ENCODE measurements around the gene RAET1G. TPM values are rescaled to one million over a fixed set of nuclear protein-coding genes. Genes with fewer than 3 reads are reported as not detected.

RAET1G gene
- total RNA-seq, 4 donors from 2014 or later: 0.29 to 0.32 TPM; not detected in 2

DNA sequence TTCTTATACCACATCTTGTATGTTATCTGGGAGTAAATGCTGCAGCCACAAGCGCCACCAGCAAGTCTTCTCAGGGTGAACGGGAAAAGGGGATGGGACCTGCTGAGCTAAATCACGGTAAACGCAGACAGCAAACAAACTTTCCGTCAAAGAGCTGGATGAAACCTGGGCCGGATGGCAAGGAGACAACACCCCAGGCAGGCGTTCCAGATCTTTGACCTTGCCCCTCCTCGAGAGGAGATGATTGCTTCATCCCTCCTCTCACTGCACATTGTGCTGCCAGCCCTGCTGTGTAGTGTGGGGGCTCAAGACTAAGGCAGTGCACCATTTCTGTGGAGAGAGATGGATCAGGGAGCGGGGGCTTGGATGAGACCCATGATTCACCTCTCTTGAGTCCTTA, 34.8 kb downstream of the RAET1G start:
- no peak for DNase-seq (ENCODE audit: extremely low spot score)
- Histone ChIP-seq H3K27me3 (no peaks in the 10 kb centered on the region), H3K4me1 (peaks cover 0 to 9% (median 8%) of the 10 kb centered on the region in 4 donors), H3K27ac (replicated peaks in 1 of 4) (no peak overlapping the region), H3K36me3 (no peaks in the 10 kb centered on the region), H3K4me3 (no peak overlapping the region), H3K9me3 (no peaks in the 10 kb centered on the region)
- intact Hi-C loops (cut with DNase I): no loop called here
- WGBS: 72% methylated on average over 9 of the region's 9 CpGs
- TF ChIP-seq POLR2A (IDR thresholded peaks at IDR 0.05; ENCODE audit: low read depth): no peak
- no peak for TF ChIP-seq POLR2AphosphoS5 (IDR thresholded peaks at IDR 0.05)
- TF ChIP-seq, protein P1, sequence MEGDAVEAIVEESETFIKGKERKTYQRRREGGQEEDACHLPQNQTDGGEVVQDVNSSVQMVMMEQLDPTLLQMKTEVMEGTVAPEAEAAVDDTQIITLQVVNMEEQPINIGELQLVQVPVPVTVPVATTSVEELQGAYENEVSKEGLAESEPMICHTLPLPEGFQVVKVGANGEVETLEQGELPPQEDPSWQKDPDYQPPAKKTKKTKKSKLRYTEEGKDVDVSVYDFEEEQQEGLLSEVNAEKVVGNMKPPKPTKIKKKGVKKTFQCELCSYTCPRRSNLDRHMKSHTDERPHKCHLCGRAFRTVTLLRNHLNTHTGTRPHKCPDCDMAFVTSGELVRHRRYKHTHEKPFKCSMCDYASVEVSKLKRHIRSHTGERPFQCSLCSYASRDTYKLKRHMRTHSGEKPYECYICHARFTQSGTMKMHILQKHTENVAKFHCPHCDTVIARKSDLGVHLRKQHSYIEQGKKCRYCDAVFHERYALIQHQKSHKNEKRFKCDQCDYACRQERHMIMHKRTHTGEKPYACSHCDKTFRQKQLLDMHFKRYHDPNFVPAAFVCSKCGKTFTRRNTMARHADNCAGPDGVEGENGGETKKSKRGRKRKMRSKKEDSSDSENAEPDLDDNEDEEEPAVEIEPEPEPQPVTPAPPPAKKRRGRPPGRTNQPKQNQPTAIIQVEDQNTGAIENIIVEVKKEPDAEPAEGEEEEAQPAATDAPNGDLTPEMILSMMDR (IDR thresholded peaks at IDR 0.05): no peak
- no peak for TF ChIP-seq EP300 (IDR thresholded peaks at IDR 0.05)

DNA sequence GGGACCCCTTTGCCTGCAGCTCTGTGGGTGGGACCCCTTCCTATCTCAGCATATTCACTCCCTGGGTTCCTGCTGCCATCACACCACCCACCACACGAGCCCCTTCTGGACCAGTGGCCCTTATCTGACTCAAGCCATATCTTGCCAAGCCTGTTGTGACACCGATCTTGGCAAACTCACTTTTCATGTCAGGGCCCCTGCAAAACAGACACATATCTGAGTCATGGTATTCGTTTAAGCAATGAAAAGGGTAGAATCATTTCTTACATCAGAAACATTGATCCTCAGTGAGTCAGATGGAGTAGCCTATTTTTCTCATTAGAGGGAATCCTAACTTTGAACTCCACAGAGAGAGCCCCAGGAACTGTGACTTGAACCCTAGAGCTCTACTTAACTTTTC, 35.6 kb downstream of the RAET1G start:
- DNase-seq (ENCODE audit: extremely low spot score): no peak
- H3K9me3 ChIP-seq: no peaks in the 10 kb centered on the region
- WGBS: 84% methylated on average over 3 of the region's 3 CpGs
- peaks cover 0 to 9% (median 8%) of the 10 kb centered on the region in 4 donors for H3K4me1 ChIP-seq
- H3K36me3 ChIP-seq: no peaks in the 10 kb centered on the region
- H3K27me3 ChIP-seq: no peaks in the 10 kb centered on the region
- intact Hi-C loops (cut with DNase I): no loop called here
- H3K4me3 ChIP-seq: no peak overlapping the region
- TF ChIP-seq POLR2A (IDR thresholded peaks at IDR 0.05; ENCODE audit: low read depth): no peak
- no peak for TF ChIP-seq POLR2AphosphoS5 (IDR thresholded peaks at IDR 0.05)
- no peak for TF ChIP-seq EP300 (IDR thresholded peaks at IDR 0.05)
- TF ChIP-seq, protein P1 (IDR thresholded peaks at IDR 0.05): no peak
- H3K27ac ChIP-seq (replicated peaks in 1 of 4): no peak overlapping the region

DNA sequence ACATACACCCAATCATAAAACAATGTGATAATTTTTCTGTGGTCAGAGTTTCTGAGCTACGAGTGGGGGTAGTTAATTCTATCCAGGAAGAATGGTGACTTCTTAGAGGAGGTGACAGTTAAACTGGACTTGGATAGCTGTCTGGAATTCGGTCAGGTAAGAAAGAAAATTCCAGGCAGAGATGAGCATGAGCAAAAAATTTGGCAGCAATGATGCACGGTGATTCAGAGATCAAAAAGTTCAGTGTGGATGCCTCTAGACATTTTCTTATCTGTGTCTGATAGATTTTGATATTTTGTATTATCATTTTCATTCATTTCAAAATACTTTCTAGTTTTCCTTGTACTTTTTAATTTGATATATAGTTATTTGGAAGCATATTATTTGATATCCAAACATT, 37.0 kb downstream of the RAET1G start:
- H3K27ac ChIP-seq (replicated peaks in 1 of 4): no peak overlapping the region
- 95% methylated on average over 3 of the region's 3 CpGs for WGBS
- H3K27me3 ChIP-seq: no peaks in the 10 kb centered on the region

DNA sequence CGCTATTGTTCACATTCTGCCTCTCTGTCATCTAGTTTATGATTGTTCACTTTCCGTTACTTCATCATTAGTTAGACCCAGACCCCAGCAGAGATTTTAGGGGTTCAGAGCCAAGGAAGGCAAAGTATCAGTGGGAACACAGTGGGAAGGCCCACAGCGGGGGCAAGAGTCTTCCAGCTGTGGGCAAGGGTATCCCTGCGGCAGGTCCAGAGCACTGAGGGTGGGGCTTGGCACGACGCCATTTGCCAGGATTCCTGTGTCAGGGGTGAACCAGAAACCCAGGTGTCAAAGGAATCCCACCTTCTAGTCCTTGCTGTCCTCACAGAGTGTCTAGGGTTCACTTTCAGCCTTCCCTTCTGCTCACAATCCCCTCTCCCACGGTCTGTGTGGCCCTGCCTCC, 38.3 kb downstream of the RAET1G start:
- no peaks in the 10 kb centered on the region for H3K36me3 ChIP-seq
- intact Hi-C loops (cut with DNase I): no loop called here
- peaks cover 0 to 9% (median 8%) of the 10 kb centered on the region in 4 donors for H3K4me1 ChIP-seq
- TF ChIP-seq POLR2A (IDR thresholded peaks at IDR 0.05; ENCODE audit: low read depth) (no peak), EP300 (IDR thresholded peaks at IDR 0.05) (no peak), POLR2AphosphoS5 (IDR thresholded peaks at IDR 0.05) (no peak)
- DNase-seq (ENCODE audit: extremely low spot score): no peak
- H3K4me3 ChIP-seq: no peak overlapping the region
- H3K27me3 ChIP-seq: no peaks in the 10 kb centered on the region
- 82% methylated on average over 7 of the region's 7 CpGs for WGBS
- no peak overlapping the region for H3K27ac ChIP-seq (replicated peaks in 1 of 4)
- no peaks in the 10 kb centered on the region for H3K9me3 ChIP-seq

More for the DNA sequence above, 37.0 kb downstream of the RAET1G start:
- no peak for DNase-seq (ENCODE audit: extremely low spot score)
- intact Hi-C loops (cut with DNase I): no loop called here
- Histone ChIP-seq H3K4me1 (peaks cover 0 to 9% (median 8%) of the 10 kb centered on the region in 4 donors), H3K4me3 (no peak overlapping the region), H3K36me3 (no peaks in the 10 kb centered on the region), H3K9me3 (no peaks in the 10 kb centered on the region)
- TF ChIP-seq, protein P1 (IDR thresholded peaks at IDR 0.05): no peak
- TF ChIP-seq POLR2A (IDR thresholded peaks at IDR 0.05; ENCODE audit: low read depth): no peak
- no peak for TF ChIP-seq EP300 (IDR thresholded peaks at IDR 0.05)
- TF ChIP-seq POLR2AphosphoS5 (IDR thresholded peaks at IDR 0.05): no peak

DNA sequence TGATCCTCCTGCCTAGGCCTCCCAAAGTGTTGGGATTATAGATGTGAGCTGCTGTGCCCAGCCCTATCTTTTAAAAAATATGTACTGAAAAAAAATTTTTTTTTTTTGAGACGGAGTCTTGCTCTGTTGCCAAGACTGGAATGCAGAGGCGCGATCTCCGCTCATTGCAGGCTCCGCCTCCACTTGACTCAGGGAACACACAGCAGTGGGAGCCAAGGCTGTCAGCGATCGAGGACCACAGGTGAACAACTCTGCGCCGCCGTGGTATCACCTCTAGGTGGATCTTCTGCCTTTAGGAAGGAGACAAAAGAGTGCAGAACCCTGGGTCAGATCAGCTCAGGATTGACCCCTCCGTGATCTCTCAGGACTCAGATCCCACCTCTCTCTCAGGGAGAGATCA, 38.7 kb downstream of the RAET1G start:
- intact Hi-C loops (cut with DNase I): no loop called here
- Histone ChIP-seq H3K36me3 (no peaks in the 10 kb centered on the region), H3K4me3 (no peak overlapping the region), H3K27ac (replicated peaks in 1 of 4) (no peak overlapping the region), H3K27me3 (no peaks in the 10 kb centered on the region), H3K4me1 (peaks cover 0 to 9% (median 8%) of the 10 kb centered on the region in 4 donors), H3K9me3 (no peaks in the 10 kb centered on the region)
- TF ChIP-seq, protein P1 (IDR thresholded peaks at IDR 0.05): no peak
- no peak for TF ChIP-seq POLR2AphosphoS5 (IDR thresholded peaks at IDR 0.05)
- TF ChIP-seq POLR2A (IDR thresholded peaks at IDR 0.05; ENCODE audit: low read depth): no peak
- no peak for TF ChIP-seq EP300 (IDR thresholded peaks at IDR 0.05)
- DNase-seq (ENCODE audit: extremely low spot score): no peak
- 35% methylated on average over 10 of the region's 11 CpGs for WGBS
